IPS-15b (cell line): Measurements from ENCODE around the gene KCNK6.

Experiments
- H3K27me3 ChIP-seq: one replicate; pipeline ENCODE4 v1.6.1; 2013; ENCODE audit warnings: low read length; ENCODE audit not compliant: control insufficient read depth, insufficient read depth
- H3K36me3 ChIP-seq: one replicate; pipeline ENCODE4 v1.6.1; 2013; ENCODE audit warnings: low read length; ENCODE audit not compliant: control insufficient read depth, insufficient read depth
- H3K4me1 ChIP-seq: one replicate; pipeline ENCODE4 v1.6.1; 2013; ENCODE audit warnings: mild to moderate bottlenecking, low read length; ENCODE audit not compliant: control insufficient read depth, insufficient read depth
- H3K4me3 ChIP-seq: one replicate; pipeline ENCODE4 v1.5.1; 2013; ENCODE audit warnings: low read depth, low read length
- H3K9ac ChIP-seq: one replicate; pipeline ENCODE4 v1.6.1; 2013; ENCODE audit warnings: low read depth, mild to moderate bottlenecking, low read length
- H3K9me3 ChIP-seq: one replicate; pipeline ENCODE4 v1.6.1; 2013; ENCODE audit warnings: mild to moderate bottlenecking, low read length; ENCODE audit not compliant: control insufficient read depth, insufficient read depth

KCNK6 gene

DNA sequence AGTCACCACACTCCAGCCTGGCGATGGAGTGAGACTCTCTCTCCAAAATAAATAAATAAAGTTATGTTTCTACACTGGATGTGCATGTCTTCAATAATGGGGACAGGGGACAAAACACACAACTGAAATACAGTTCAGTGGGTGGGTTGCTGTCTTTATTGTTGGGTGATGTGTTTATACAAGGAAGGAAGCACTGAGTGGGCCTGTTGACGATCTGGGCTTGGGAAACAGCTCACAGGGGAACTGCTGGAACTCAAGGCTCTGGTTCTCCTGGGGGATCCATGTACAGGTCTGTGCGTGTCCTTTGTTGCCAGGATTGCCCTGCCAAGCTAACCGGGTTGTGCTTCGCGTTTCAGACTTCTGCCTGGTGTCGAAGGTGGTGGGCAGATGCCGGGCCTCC, 36.4 kb upstream of the KCNK6 start:
- no peak overlapping the region for H3K4me3 ChIP-seq
- no peaks in the 10 kb centered on the region for H3K9me3 ChIP-seq
- H3K27me3 ChIP-seq = no peaks in the 10 kb centered on the region
- H3K36me3 ChIP-seq = peaks cover 30% of the 10 kb centered on the region
- H3K9ac ChIP-seq = no peak overlapping the region
- peaks cover 2% of the 10 kb centered on the region for H3K4me1 ChIP-seq

DNA sequence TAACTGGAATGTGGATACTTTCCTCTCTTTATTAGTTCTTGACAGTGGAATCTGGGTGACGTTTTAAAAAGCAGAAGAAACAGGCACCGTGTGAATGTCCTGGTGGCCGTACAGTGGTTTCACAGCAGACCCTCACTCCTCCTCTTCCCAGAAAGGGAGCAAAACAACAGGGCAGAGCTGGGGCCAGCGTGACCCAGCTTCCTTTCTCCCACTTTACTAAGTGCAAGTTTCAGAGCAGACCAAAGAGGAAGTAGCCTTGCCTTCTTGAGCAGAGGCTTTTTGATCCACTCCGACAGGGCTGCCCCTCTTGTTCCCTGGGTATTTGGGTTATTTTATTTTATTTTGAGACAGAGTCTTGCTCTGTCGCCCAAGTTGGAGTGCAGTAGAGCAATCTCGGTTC, 35.2 kb upstream of the KCNK6 start:
- no peak overlapping the region for H3K9ac ChIP-seq
- H3K9me3 ChIP-seq = no peaks in the 10 kb centered on the region
- peaks cover 2% of the 10 kb centered on the region for H3K4me1 ChIP-seq
- H3K27me3 ChIP-seq = no peaks in the 10 kb centered on the region
- H3K36me3 ChIP-seq = peaks cover 39% of the 10 kb centered on the region
- no peak overlapping the region for H3K4me3 ChIP-seq

DNA sequence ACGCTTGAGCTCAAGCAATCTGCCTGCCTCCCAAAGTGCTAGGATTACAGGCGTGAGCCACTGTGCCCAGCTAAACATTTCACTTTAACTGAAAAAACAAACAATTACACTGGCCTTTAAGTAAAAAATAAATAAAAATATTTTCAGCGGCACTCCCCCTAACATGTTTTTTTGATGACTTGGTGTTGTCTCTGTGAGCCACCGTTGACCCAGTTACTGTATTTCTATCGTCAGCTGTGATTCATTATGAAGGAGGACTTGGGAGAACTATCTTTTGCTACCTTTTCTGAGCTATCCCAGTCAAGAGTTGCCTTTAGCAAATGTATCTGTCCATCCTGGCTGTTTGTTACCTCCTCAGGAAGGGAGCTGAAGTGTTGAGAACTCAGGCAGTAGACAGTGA, 34.1 kb upstream of the KCNK6 start:
- no peak overlapping the region for H3K9ac ChIP-seq
- peaks cover 45% of the 10 kb centered on the region for H3K36me3 ChIP-seq
- no peaks in the 10 kb centered on the region for H3K27me3 ChIP-seq
- H3K4me3 ChIP-seq = no peak overlapping the region
- H3K9me3 ChIP-seq = no peaks in the 10 kb centered on the region
- H3K4me1 ChIP-seq = peaks cover 2% of the 10 kb centered on the region

DNA sequence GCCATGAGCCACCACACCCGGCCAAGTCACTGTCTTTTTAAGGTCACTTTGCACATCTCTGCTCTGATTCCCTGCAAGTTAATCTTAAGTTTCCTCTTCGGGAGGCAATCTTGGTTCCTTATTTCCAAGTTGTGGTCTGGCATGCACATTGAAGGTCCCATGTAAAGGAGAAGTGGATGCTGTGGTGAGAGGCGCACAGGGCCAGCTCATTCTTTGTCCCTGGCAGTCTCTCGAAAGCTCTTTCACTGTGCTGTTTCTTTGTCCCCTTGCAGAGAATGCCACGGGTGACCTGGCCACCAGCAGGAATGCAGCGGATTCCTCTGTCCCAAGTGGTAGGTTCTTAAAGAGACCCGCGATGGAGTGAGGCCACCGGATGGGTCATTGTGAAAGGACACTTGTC, 32.0 kb upstream of the KCNK6 start:
- H3K36me3 ChIP-seq = peaks cover 58% of the 10 kb centered on the region
- no peaks in the 10 kb centered on the region for H3K27me3 ChIP-seq
- H3K4me1 ChIP-seq = peaks cover 1% of the 10 kb centered on the region
- no peak overlapping the region for H3K9ac ChIP-seq
- H3K4me3 ChIP-seq = no peak overlapping the region
- no peaks in the 10 kb centered on the region for H3K9me3 ChIP-seq

DNA sequence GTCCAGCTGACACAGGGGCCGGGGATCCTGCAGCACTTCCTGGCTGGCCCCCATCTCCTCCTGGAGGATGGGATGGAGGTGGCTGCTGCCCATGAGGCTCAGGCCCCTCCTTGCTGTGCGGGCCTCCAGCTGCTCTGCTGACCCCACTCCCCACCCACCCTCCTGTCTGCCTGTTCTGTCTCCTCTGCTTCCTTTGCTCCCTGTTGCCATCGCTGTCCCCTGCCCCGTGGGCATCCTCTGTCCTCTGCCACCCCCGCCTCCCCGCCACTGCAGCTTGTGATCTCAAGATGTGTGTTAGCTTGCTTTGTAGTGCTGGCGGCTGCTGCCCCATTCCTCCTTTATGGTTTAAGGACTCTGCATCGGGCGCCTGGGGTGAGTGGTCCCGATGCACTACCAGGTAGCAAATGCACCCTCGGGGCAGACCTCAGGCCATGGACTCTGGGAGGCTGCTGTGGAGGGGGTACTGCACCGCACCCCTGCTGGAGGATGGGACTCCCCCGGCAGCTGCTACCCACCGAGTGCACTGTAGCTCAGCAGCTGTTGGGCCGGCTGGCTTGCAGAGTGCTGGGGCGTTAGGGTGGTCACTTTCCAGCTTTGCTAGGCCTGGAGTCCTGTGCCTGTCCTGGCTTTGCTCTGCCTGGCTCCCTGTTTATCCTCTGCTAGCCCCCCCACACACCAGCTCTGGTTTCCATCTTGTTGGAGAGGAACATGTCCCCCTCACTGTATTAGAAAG, 31.4 kb upstream of the KCNK6 start:
- Histone ChIP-seq H3K9me3 (no peaks in the 10 kb centered on the region), H3K4me3 (no peak overlapping the region), H3K36me3 (peaks cover 64% of the 10 kb centered on the region), H3K27me3 (no peaks in the 10 kb centered on the region), H3K4me1 (no peaks in the 10 kb centered on the region), H3K9ac (no peak overlapping the region)

DNA sequence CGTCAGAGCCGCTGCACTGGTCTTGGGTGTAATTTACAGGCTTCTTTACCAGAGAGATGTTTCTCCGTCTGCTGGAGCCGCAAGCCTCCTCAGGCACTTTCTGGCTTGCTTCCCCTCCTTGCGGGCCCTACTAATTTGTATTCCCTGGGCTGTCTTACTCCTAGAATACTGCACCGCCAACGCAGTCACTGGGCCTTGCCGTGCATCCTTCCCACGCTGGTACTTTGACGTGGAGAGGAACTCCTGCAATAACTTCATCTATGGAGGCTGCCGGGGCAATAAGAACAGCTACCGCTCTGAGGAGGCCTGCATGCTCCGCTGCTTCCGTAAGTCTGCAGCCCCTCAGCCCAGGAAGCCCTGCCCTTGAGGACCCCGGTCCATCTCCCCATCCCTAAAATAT, 29.7 kb upstream of the KCNK6 start:
- H3K9me3 ChIP-seq = no peaks in the 10 kb centered on the region
- peaks cover 58% of the 10 kb centered on the region for H3K36me3 ChIP-seq
- H3K9ac ChIP-seq = no peak overlapping the region
- H3K4me1 ChIP-seq = no peaks in the 10 kb centered on the region
- no peaks in the 10 kb centered on the region for H3K27me3 ChIP-seq
- H3K4me3 ChIP-seq = no peak overlapping the region

DNA sequence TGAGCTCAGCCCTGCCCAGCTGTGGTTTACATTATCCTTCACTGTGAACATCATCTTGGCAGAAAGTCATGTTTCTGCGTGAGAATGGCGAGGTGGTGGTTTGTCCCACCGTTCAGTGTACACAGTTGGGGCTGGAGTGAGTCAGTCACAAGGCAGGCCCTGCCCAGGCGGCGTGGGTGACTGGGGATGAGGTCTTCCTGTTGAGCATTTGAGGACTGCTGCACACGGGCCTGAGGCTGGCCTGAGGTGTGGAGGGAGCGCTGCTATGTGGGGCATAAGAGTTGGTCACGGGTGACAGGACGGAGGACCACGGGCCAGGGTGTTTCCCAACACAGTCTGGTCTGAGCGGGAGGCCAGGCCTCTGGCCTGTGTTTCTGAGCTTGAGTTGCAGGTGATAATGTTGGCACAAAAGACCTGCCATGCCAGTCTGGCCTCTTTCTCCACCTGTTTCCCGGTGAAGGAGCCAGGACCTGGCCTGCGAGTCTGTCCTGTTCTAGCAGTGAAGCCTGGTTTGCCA, 29.0 kb upstream of the KCNK6 start:
- Histone ChIP-seq H3K9ac (no peak overlapping the region), H3K36me3 (peaks cover 58% of the 10 kb centered on the region), H3K4me3 (no peak overlapping the region), H3K27me3 (no peaks in the 10 kb centered on the region), H3K9me3 (no peaks in the 10 kb centered on the region), H3K4me1 (no peaks in the 10 kb centered on the region)

DNA sequence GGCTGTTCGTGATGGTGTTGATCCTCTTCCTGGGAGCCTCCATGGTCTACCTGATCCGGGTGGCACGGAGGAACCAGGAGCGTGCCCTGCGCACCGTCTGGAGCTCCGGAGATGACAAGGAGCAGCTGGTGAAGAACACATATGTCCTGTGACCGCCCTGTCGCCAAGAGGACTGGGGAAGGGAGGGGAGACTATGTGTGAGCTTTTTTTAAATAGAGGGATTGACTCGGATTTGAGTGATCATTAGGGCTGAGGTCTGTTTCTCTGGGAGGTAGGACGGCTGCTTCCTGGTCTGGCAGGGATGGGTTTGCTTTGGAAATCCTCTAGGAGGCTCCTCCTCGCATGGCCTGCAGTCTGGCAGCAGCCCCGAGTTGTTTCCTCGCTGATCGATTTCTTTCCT, 27.8 kb upstream of the KCNK6 start:
- Histone ChIP-seq H3K36me3 (peaks cover 53% of the 10 kb centered on the region), H3K9me3 (no peaks in the 10 kb centered on the region), H3K9ac (peak overlapping the region; percentile 24), H3K4me3 (no peak overlapping the region), H3K27me3 (no peaks in the 10 kb centered on the region), H3K4me1 (no peaks in the 10 kb centered on the region)

DNA sequence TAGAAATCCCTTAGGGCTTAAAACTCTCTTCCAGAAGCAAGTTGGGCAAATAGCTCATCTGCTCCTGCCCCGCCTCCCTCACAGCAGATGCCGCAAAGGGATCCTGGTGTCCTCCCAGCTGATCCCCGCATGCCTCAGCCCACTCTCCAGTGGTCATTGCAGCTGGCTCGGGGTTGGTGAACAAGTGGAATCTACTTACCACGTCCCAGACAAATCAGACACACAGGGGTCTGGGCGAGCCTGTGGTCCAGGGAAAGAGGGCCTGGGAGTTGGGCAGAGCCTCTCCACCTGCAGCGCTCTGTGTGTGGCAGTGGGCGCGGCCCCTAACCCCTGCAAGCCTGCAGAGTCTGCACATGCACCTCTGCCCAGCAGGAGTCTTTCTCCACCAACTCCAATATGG, 26.4 kb upstream of the KCNK6 start:
- no peaks in the 10 kb centered on the region for H3K9me3 ChIP-seq
- H3K9ac ChIP-seq = no peak overlapping the region
- H3K36me3 ChIP-seq = peaks cover 45% of the 10 kb centered on the region
- H3K27me3 ChIP-seq = no peaks in the 10 kb centered on the region
- H3K4me1 ChIP-seq = no peaks in the 10 kb centered on the region
- no peak overlapping the region for H3K4me3 ChIP-seq

DNA sequence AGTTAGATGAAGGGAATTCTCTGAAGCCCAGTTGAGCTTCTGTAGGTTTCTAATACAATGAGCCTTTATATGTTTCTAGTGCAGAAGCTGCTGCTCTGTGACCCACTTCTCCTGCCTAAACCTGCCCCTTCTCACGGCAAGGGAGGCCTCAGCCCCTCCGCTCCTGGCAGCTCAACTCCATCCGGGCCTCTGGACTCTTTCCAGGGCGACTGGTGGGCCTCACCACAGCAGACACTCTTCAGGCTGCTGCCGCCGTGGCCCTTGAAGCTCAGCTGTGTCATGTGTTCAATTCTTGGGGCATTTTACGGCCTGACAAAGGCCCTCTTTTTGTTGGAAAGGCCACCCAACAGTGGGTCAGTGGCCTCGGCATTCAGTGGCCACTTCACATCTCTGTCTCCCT, 25.6 kb upstream of the KCNK6 start:
- Histone ChIP-seq H3K36me3 (peaks cover 38% of the 10 kb centered on the region), H3K9me3 (no peaks in the 10 kb centered on the region), H3K27me3 (no peaks in the 10 kb centered on the region), H3K9ac (no peak overlapping the region), H3K4me3 (no peak overlapping the region), H3K4me1 (no peaks in the 10 kb centered on the region)

DNA sequence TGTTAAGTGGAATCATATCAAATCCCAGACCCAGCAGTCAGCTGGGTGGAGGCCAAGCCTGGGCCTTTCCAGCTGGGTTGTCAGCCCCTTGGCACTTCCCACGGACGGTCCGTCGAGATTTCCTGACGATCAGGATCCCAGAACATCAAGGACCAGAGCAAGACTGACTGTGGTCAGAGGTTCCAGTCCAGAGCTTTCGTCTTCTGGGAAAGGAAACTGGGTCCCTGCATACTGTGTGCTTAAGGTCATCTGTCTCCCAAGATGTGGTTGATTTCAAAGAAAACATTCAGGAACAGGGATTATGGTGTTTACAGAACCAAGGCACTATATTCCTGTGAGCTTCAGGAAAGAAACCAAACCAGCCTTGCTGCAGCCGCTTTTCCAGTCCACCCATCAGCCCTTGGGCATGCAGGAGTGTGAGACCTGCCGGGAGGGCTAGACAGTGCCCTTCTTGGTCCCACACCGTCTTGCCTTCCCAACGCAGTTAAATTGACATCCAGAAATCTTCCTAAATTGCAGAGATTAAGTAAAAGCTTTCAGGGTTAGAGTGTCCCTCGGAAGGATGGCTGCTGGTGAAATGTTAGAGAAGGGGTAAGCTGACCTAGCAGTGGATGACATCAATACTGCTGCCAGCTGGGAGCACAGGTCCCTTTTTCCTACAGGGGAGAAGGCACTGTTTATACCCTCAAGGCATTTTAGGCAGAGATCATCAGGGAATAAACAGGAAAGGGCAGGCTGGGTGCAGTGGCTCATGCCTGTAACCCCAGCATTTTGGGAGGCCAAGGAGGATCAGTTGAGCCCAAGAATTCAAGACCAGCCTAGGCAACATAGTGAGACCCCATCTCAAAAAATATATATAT, 20.6 kb upstream of the KCNK6 start:
- peaks cover 6% of the 10 kb centered on the region for H3K4me1 ChIP-seq
- H3K4me3 ChIP-seq = no peak overlapping the region
- H3K27me3 ChIP-seq = no peaks in the 10 kb centered on the region
- no peaks in the 10 kb centered on the region for H3K9me3 ChIP-seq
- H3K36me3 ChIP-seq = no peaks in the 10 kb centered on the region
- no peak overlapping the region for H3K9ac ChIP-seq
